Measurements from ENCODE around the gene SMCHD1.
"Not testable (repeated sequence)": the region's sequence is repeated elsewhere in the genome, so short reads cannot be mapped to it uniquely, and the experiment has no call there.

The SMCHD1 gene

DNA sequence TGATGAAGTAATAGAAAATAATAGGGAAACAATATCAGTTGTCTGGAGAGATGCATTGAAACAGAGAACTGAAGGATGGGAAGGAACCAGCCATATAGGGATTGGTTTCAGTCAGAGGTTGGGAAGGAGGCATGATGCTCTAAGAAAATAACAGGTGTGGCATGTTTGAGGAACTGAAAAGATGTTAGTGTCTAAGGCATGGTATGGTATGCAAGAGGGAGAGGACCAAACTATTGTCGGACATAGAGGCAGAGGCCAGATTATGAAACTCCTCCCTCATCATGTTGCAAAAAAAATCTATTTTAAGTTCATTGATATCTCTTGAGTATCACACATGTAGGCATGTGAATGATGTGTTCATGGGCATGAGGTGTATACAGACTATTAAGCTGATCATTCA is 142.4 kb downstream of the SMCHD1 start:
- TF ChIP-seq, protein P1, sequence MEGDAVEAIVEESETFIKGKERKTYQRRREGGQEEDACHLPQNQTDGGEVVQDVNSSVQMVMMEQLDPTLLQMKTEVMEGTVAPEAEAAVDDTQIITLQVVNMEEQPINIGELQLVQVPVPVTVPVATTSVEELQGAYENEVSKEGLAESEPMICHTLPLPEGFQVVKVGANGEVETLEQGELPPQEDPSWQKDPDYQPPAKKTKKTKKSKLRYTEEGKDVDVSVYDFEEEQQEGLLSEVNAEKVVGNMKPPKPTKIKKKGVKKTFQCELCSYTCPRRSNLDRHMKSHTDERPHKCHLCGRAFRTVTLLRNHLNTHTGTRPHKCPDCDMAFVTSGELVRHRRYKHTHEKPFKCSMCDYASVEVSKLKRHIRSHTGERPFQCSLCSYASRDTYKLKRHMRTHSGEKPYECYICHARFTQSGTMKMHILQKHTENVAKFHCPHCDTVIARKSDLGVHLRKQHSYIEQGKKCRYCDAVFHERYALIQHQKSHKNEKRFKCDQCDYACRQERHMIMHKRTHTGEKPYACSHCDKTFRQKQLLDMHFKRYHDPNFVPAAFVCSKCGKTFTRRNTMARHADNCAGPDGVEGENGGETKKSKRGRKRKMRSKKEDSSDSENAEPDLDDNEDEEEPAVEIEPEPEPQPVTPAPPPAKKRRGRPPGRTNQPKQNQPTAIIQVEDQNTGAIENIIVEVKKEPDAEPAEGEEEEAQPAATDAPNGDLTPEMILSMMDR (IDR thresholded peaks at IDR 0.05; ENCODE audit: low read depth, low read length) = no peak
- DNase-seq (ENCODE audit: extremely low read depth, low read depth) = no peak

DNA sequence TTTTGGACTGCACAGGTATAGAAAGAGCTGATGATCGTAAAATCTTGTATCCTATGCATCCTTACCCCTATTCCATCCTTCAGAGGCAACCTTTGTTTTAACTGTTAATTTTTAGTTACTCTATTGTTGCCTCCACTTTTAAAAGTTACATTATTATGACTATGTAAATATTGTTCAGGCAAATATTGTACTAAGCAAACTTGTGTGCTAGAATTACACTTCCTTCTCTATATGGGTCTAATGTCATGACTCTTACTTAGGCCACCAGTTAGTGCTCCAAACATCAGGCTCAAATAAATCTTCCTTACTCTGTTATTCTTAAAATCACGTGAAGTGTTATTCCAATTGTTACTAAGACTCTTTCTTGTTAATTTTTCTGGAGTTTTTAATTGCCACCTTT is 143.8 kb downstream of the SMCHD1 start:
- TF ChIP-seq, protein P1 (IDR thresholded peaks at IDR 0.05; ENCODE audit: low read depth, low read length) = no peak
- DNase-seq (ENCODE audit: extremely low read depth, low read depth) = no peak

DNA sequence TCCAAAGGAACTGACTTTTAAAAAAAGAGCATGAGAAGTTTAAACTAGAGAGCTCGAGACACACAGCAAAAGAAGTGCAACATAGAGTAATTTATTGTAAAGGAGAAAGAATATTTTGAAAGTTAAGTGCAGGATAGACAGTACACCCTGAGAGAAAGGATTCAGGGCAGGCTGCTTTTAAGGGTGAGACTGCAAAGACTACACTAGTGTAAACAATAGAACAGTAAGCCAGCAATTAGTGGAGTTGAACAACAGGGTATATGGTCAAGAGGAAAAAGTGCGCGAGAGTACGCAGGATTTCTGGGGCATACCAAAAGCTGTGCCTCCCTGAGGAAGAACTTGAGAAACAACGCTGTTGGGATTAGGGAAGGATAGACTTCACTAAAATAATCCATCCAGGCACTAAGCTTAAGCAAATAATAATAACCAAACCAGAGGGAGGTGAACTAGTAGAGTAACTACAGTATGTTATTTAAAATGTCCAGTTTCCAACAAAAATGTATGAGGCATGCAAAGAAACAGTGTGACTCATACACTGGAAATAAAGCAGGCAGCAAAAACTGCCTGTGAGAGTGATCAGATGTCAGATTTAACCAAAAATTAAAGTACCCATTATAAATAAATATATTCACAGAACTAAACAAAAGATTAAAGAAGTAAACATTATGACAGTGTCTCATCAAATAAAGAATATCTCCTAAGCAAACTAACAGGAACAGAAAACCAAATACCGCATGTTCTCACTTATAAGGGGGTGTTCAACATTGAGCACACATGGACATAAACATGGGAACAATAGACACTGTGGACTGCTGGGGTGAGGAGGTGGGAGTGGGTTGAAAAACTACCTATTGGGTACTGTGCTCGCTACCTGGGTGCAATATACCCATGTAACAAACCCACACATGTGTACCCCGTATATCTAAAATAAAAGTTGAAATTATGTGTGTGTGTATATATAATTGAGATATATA is 150.7 kb downstream of the SMCHD1 start:
- DNase-seq (ENCODE audit: extremely low read depth, low read depth) = no peak

DNA sequence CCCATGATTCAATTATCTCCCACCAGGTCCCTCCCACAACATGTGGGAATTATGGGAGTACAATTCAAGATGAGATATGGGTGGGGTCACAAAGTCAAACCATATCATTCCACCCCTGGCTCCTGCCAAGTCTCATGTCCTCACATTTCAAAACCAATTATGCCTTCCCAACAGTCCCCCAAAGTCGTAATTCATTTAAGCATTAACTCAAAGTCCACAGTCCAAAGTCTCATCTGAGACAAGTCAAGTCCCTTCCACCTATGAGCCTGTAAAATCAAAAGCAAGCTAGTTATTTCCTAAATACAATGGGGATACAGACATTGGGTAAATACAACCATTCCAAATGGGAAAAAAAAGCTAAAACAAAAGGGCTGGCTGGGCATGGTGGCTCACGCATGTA is 153.1 kb downstream of the SMCHD1 start:
- not testable (repeated sequence) for DNase-seq (ENCODE audit: extremely low read depth, low read depth)

More for the DNA sequence above, 150.7 kb downstream of the SMCHD1 start:
- TF ChIP-seq, protein P1 (IDR thresholded peaks at IDR 0.05; ENCODE audit: low read depth, low read length) = no peak

DNA sequence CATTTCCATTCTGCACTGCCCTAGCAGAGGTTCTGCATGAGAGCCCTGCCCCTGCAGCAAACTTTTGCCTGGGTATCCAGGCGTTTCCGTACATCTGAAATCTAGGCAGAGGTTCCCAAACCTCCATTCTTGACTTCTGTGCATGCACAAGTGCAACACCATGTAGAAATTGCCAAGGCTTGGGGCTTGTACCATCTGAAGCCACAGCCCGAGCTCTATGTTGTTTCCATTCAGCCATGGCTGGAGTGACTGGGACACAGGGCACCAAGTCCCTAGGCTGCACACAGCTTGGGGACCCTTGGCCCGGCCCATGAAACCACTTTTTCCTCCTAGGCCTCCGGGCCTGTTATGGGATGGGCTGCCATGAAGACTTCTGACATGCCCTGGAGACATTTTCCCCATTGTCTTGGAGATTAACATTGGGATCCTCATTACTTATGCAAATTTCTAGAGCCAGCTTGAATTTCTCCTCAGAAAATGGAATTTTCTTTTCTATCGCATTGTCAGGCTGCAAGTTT is 154.2 kb downstream of the SMCHD1 start:
- DNase-seq (ENCODE audit: extremely low read depth, low read depth) = not testable (repeated sequence)

DNA sequence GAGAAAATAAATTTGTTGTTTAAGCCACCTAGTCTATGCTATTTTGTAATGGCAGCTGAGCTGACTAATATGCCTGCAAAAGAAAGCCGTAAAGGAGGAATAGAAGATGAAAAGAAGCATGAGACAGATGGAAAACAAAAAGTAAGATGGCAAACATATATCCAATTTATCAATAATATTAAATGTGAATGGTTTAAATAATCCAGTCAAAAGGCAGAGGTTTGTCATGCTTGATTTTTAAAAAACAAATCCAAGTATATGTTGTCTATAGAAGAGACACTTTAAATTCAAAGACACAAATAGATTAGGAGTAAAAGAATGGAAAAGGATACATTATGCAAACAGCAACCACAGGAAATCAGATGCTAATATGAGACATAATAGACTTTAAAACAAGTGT is 155.9 kb downstream of the SMCHD1 start:
- TF ChIP-seq, protein P1 (IDR thresholded peaks at IDR 0.05; ENCODE audit: low read depth, low read length) = no peak

DNA sequence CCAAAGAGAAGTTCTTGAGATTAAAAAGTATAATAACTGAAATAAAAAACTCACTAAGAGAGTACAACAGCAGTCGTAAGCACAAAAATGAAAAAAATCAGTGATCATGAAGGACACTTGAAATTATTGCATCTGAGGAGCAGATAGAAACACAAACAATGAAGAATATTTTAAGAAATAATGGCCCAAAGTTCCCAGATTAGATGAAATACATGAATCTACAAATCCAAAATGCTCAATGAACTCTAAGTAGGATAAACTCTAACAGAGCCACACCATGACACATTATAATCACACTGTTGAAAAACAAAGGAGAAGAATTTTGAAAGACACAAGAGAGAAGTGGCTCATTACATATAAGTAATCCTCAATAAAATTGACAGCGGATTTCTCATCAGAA is 159.4 kb downstream of the SMCHD1 start:
- TF ChIP-seq, protein P1 (IDR thresholded peaks at IDR 0.05; ENCODE audit: low read depth, low read length) = no peak
- DNase-seq (ENCODE audit: extremely low read depth, low read depth) = no peak

More for the DNA sequence above, 155.9 kb downstream of the SMCHD1 start:
- no peak for DNase-seq (ENCODE audit: extremely low read depth, low read depth)

DNA sequence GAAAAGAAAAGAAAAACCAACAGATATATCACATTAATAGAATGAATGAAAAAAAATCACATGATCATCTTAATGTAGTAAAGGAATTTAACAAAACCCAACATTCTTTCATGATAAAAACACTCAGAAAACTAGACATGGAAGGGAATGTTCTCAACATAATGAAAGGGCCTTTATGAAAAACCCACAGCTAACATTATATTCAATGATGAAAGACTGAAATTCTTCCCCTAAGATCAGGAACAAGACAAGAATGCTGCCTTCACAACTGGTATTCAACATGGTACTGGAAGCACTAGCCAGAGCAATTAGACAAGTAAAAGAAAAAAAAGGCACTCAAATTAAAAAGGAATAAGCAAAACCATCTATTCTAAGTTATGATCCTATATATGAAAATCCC is 162.8 kb downstream of the SMCHD1 start:
- DNase-seq (ENCODE audit: extremely low read depth, low read depth) = no peak
- TF ChIP-seq, protein P1 (IDR thresholded peaks at IDR 0.05; ENCODE audit: low read depth, low read length) = no peak
